ENCODE results near the gene MYB.
"Not testable (repeated sequence)": the region's sequence is repeated elsewhere in the genome, so short reads cannot be mapped to it uniquely, and the experiment has no call there.

The MYB gene

GRCh38 chr6:135149376-135149775 lies 31.7 kb upstream of the MYB start:
- H3K27me3 Mint-ChIP-seq (ENCODE audit: low read depth, poor library complexity) = peaks cover 7% of the 10 kb centered on the region
- no peak overlapping the region for H3K27ac Mint-ChIP-seq
- no peak overlapping the region for H3K4me3 Mint-ChIP-seq
- H3K4me1 Mint-ChIP-seq = peaks cover 28% of the 10 kb centered on the region
- TF ChIP-seq CTCF (IDR thresholded peaks at IDR 0.05) = no peak
- no peak for DNase-seq
- peaks cover 31% of the 10 kb centered on the region for H3K9me3 Mint-ChIP-seq
- H3K36me3 Mint-ChIP-seq (ENCODE audit: low read depth) = no peaks in the 10 kb centered on the region

- Mint-ChIP-seq H3K27me3 (ENCODE audit: low read depth, poor library complexity) (peaks cover 11% of the 10 kb centered on the region), H3K9me3 (peaks cover 42% of the 10 kb centered on the region), H3K4me1 (peaks cover 23% of the 10 kb centered on the region)
- not testable (repeated sequence) for H3K27ac Mint-ChIP-seq; H3K4me3 Mint-ChIP-seq; H3K36me3 Mint-ChIP-seq (ENCODE audit: low read depth); DNase-seq
These were observed 30.6 kb upstream of the MYB start for GRCh38 chr6:135150481-135150880.

- DNase-seq; H3K36me3 Mint-ChIP-seq (ENCODE audit: low read depth); H3K4me1 Mint-ChIP-seq; H3K27ac Mint-ChIP-seq; H3K4me3 Mint-ChIP-seq: not testable (repeated sequence)
- peaks cover 14% of the 10 kb centered on the region for H3K27me3 Mint-ChIP-seq (ENCODE audit: low read depth, poor library complexity)
- peaks cover 43% of the 10 kb centered on the region for H3K9me3 Mint-ChIP-seq
These were observed 27.0 kb upstream of the MYB start for GRCh38 chr6:135154125-135154524.

- peaks cover 9% of the 10 kb centered on the region for H3K4me1 Mint-ChIP-seq
- no peak overlapping the region for H3K4me3 Mint-ChIP-seq
- H3K9me3 Mint-ChIP-seq = peaks cover 23% of the 10 kb centered on the region
These were observed 22.7 kb upstream of the MYB start for GRCh38 chr6:135158397-135158796.

GRCh38 chr6:135159531-135159930 lies 21.6 kb upstream of the MYB start:
- peaks cover 9% of the 10 kb centered on the region for H3K4me1 Mint-ChIP-seq
- H3K36me3 Mint-ChIP-seq (ENCODE audit: low read depth) = no peaks in the 10 kb centered on the region
- H3K27ac Mint-ChIP-seq = no peak overlapping the region
- peaks cover 14% of the 10 kb centered on the region for H3K27me3 Mint-ChIP-seq (ENCODE audit: low read depth, poor library complexity)
- H3K4me3 Mint-ChIP-seq = no peak overlapping the region
- no peak for DNase-seq
- peaks cover 14% of the 10 kb centered on the region for H3K9me3 Mint-ChIP-seq
- TF ChIP-seq CTCF (IDR thresholded peaks at IDR 0.05) = no peak

More at GRCh38 chr6:135158397-135158796, 22.7 kb upstream of the MYB start:
- no peak for DNase-seq
- no peak overlapping the region for H3K27ac Mint-ChIP-seq
- H3K27me3 Mint-ChIP-seq (ENCODE audit: low read depth, poor library complexity) = peaks cover 14% of the 10 kb centered on the region
- H3K36me3 Mint-ChIP-seq (ENCODE audit: low read depth) = no peaks in the 10 kb centered on the region
- no peak for TF ChIP-seq CTCF (IDR thresholded peaks at IDR 0.05)

- Mint-ChIP-seq H3K4me1 (peaks cover 4% of the 10 kb centered on the region), H3K4me3 (no peak overlapping the region), H3K9me3 (peaks cover 3% of the 10 kb centered on the region), H3K27ac (no peak overlapping the region), H3K27me3 (ENCODE audit: low read depth, poor library complexity) (peaks cover 11% of the 10 kb centered on the region), H3K36me3 (ENCODE audit: low read depth) (no peaks in the 10 kb centered on the region)
- TF ChIP-seq CTCF (IDR thresholded peaks at IDR 0.05) = no peak
- no peak for DNase-seq
These were observed 19.4 kb upstream of the MYB start for GRCh38 chr6:135161411-135162395.

Measured in nephron progenitor cell (in vitro differentiated cells).